ENCODE data around the gene C3orf49. TPM values are rescaled to one million over a fixed set of nuclear protein-coding genes. Genes with fewer than 3 reads are reported as not detected.

The C3orf49 gene
- total RNA-seq, 2 donors from 2014 or later, result not detected

DNA sequence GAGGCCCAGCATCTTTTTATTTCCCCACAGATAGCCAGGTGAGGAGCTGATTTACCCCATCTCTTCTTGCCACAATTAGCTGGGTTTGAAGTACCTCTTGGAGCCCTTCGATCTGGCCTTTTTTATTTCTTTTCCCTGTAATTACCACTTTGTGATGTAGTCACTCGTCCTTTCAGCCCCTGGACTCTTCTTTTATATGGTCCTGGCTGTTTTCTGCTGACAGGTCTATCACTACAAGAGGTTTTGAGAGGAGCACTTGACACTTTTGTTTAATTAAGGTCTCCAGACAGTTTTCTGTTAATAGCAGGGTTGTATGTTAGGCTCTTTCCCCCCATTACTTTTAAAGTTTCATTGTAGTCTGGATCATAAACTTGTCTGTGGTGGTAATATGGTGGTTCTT lies 56.4 kb downstream of the C3orf49 start:
- TF ChIP-seq POLR2AphosphoS5 (IDR thresholded peaks at IDR 0.05) (no peak), CTCF (IDR thresholded peaks at IDR 0.05) (no peak), POLR2A (IDR thresholded peaks at IDR 0.05) (no peak)
- DNase-seq (ENCODE audit: low spot score), result no peak
- intact Hi-C loops (cut with DNase I), result loop anchor here (10.0 kb wide), 1 partner anchor 119 kb away; no protein-coding TSS in a partner anchor
- H3K9me3 ChIP-seq, result no peaks in the 10 kb centered on the region
- H3K27ac ChIP-seq, result no peak overlapping the region
- H3K4me3 ChIP-seq, result no peak overlapping the region
- H3K36me3 ChIP-seq, result no peaks in the 10 kb centered on the region
- no peaks in the 10 kb centered on the region for H3K27me3 ChIP-seq (replicated peaks; ENCODE audit: insufficient read depth)
- WGBS, result 74% methylated on average over 2 of the region's 2 CpGs
- H3K4me1 ChIP-seq (replicated peaks), result no peaks in the 10 kb centered on the region

GRCh38 chr3:63876260-63876659 lies 57.2 kb downstream of the C3orf49 start:
- DNase-seq (ENCODE audit: low spot score), result no peak
- TF ChIP-seq POLR2AphosphoS5 (IDR thresholded peaks at IDR 0.05), result peak; percentile 10
- no peak for TF ChIP-seq POLR2A (IDR thresholded peaks at IDR 0.05)
- no peak for TF ChIP-seq CTCF (IDR thresholded peaks at IDR 0.05)
- no peak overlapping the region for H3K27ac ChIP-seq
- no peaks in the 10 kb centered on the region for H3K27me3 ChIP-seq (replicated peaks; ENCODE audit: insufficient read depth)
- intact Hi-C loops (cut with DNase I), result loop anchor here (10.0 kb wide), 1 partner anchor 119 kb away; no protein-coding TSS in a partner anchor
- H3K4me3 ChIP-seq, result no peak overlapping the region
- H3K9me3 ChIP-seq, result no peaks in the 10 kb centered on the region
- H3K4me1 ChIP-seq (replicated peaks), result no peaks in the 10 kb centered on the region
- H3K36me3 ChIP-seq, result no peaks in the 10 kb centered on the region
- 16% methylated on average over 3 of the region's 3 CpGs for WGBS

DNA sequence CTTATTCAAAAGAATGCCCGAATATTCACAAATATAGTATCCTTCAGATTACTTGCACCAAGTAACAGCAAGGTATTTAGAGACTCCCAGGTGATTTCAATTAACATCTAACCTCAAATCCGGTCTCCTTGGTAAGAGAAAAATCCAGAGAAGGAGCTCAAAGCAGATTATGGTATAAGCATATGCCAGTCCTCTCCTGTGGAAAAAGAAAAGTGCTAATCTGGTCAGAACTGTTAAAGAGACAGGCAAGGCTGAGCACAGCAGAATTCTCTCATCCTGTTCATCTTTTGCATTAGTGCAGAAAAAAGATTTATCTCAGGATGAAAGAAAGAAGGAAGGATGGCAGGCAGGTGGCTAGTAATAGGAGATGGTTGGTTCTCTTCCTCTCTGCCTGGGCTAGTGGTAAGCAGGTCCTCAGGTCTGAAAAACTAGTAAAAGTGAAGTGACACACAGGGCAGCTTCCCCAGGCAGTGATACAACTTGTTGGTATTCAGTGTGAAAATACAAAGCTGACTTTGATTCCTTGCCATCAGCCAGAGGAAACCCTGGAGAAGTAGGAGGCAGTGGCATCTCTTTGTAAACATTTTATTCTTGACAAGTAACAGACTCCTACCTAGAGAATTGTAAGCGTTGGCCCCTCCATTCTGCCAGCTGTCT lies 58.8 kb downstream of the C3orf49 start:
- TF ChIP-seq CTCF (IDR thresholded peaks at IDR 0.05) (no peak), POLR2AphosphoS5 (IDR thresholded peaks at IDR 0.05) (no peak), POLR2A (IDR thresholded peaks at IDR 0.05) (no peak)
- intact Hi-C loops (cut with DNase I), result loop anchor here (10.0 kb wide), 1 partner anchor 117 kb away; no protein-coding TSS in a partner anchor
- no peaks in the 10 kb centered on the region for H3K4me1 ChIP-seq (replicated peaks)
- H3K27ac ChIP-seq, result no peak overlapping the region
- no peak overlapping the region for H3K4me3 ChIP-seq
- 73% methylated on average over 3 of the region's 3 CpGs for WGBS
- no peak for DNase-seq (ENCODE audit: low spot score)
- H3K27me3 ChIP-seq (replicated peaks; ENCODE audit: insufficient read depth), result no peaks in the 10 kb centered on the region
- H3K36me3 ChIP-seq, result no peaks in the 10 kb centered on the region
- H3K9me3 ChIP-seq, result no peaks in the 10 kb centered on the region

DNA sequence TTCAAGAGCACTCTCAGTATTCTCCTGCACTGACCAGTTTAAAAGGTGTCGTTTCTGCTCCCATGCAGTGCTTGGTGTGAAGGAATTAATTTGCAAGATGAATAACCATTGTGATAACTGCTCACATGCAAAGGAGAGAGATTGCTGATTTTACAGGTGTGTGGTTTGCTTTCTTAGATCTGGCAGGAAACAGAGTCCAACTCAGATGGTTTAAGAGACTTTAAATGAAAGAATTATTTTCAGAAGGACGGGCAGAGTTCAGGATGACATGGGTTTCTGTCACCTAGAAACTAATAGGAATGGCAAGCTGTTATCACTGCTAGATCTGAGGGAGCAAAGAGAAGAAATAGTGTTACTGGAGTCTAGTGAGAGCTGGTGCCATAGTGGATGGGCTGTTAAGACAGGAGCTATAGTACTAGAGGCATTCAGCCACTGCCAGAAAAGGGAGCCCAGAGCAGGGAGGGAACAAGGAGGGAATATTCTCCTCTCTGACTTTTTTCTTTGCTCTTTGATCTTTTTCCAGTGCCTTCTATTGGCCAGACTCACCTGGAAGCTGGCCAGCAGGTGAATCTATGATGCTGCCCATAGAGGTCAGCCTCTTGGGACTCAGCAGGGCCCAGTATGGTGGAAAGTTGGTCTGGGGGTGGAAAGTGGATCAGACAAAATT lies 59.4 kb downstream of the C3orf49 start:
- H3K9me3 ChIP-seq, result no peaks in the 10 kb centered on the region
- WGBS, result 59% methylated on average over 2 of the region's 2 CpGs
- intact Hi-C loops (cut with DNase I), result loop anchor here (10.0 kb wide), 1 partner anchor 116 kb away; no protein-coding TSS in a partner anchor
- no peak for DNase-seq (ENCODE audit: low spot score)
- no peak overlapping the region for H3K27ac ChIP-seq
- TF ChIP-seq CTCF (IDR thresholded peaks at IDR 0.05) (no peak), POLR2AphosphoS5 (IDR thresholded peaks at IDR 0.05) (no peak), POLR2A (IDR thresholded peaks at IDR 0.05) (no peak)
- no peaks in the 10 kb centered on the region for H3K4me1 ChIP-seq (replicated peaks)
- H3K27me3 ChIP-seq (replicated peaks; ENCODE audit: insufficient read depth), result no peaks in the 10 kb centered on the region
- no peak overlapping the region for H3K4me3 ChIP-seq
- no peaks in the 10 kb centered on the region for H3K36me3 ChIP-seq
